NCI-H510A treated with DMSO at 0.1 percent for 48 hours (cell line): ENCODE data around the gene CACNA1B.

Source experiments
- DNase-seq: peaks from one replicate; lab custom pipeline; 2025; lab: John Stamatoyannopoulos, UW

CACNA1B gene

DNA sequence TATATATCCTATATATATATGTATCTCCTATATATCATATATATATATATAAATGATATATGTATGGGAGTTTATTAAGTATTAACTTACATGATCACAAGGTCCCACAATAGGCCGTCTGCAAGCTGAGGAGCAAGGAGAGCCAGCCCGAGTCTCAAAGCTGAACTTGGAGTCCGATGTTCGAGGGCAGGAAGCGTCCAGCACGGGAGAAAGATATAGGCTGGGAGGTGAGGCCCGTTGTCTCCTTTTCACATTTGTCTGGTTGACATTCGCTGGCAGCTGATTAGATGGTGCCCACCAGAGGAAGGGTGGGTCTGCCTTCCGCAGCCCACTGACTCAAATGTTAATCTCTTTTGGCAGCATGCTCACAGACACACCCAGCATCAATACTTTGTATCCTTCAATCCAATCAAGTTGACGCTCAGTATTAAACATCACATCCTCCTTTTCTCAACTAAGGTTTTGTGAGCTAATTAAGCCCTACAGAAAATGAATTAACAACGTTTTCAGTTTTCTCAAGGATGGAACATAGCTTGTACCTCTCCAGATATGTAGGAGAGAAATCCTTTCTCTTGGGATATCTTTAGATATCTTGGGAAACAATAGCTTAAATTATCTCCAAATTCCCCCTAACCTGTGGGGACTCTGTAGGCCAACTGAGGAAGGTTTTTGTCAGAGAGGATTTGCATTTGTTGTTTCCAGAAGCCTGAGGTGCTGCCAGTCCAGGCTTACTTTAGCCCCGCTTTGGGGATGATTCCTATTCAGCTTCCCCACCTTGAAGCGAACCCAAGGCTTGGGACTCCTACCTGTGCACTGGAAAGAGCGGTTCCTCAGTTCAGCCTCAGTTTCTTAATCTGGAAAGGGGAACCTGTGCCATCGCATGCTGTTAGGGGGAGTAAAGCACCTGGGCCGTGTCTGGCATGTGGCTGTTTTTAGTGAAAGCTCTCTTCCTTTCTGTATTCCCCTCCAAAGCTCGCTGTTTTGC lies 163.2 kb downstream of the CACNA1B start:
- DNase-seq: no peak

DNA sequence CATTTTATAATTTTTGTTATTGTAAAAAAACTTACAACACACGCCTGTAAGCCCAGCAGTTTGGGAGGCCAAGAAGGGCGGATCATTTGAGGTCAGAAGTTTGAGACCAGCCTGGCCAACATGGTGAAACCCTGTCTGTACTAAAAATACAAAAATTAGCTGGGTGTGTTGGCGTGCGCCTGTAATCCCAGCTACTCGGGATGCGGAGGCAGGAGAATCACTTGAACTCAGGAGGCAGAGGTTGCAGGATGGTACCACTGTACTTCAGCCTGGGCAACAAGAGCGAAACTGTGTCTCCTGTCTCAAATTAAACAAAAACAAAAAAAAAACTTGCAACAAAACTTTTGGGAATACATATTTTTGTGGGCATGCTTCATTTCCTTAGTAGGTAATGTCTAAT lies 164.6 kb downstream of the CACNA1B start:
- no peak for DNase-seq

DNA sequence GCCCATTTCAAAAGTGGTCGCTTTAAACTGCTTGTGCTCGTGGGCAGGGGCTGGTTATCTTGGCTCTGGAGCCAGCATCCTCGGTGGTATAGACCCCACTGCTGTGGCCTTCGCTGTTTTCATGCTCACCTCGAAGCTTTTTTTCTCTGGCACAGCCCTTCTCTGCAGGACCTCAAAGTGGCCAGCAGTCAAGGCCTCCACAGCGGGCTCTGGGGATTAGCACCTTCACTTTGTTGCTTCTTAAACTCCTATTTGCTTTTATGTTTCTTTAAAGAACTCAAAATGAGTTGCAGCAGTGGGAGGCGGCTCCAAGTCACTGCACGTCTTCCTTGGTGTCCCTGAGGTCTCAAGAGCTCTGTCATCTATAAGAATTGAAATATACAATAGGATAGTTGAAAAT lies 165.1 kb downstream of the CACNA1B start:
- DNase-seq: no peak

DNA sequence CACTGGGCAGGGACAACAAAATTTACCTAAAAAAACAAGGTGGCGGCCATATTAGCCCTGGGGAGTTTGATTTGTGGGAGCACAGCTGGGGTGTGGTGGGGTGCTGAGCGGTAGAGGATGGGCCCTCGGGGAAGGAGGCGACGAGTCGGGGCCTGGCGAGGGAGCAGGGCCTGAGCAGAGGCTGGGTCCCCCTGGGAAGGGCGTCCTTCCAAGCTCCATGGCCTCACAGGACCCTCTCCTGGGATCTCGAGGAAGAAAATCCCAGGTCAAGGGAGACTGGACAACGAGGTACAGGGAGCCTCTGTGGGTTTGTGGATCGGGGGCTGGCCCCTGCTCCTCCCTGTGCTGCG lies 165.5 kb downstream of the CACNA1B start:
- no peak for DNase-seq

DNA sequence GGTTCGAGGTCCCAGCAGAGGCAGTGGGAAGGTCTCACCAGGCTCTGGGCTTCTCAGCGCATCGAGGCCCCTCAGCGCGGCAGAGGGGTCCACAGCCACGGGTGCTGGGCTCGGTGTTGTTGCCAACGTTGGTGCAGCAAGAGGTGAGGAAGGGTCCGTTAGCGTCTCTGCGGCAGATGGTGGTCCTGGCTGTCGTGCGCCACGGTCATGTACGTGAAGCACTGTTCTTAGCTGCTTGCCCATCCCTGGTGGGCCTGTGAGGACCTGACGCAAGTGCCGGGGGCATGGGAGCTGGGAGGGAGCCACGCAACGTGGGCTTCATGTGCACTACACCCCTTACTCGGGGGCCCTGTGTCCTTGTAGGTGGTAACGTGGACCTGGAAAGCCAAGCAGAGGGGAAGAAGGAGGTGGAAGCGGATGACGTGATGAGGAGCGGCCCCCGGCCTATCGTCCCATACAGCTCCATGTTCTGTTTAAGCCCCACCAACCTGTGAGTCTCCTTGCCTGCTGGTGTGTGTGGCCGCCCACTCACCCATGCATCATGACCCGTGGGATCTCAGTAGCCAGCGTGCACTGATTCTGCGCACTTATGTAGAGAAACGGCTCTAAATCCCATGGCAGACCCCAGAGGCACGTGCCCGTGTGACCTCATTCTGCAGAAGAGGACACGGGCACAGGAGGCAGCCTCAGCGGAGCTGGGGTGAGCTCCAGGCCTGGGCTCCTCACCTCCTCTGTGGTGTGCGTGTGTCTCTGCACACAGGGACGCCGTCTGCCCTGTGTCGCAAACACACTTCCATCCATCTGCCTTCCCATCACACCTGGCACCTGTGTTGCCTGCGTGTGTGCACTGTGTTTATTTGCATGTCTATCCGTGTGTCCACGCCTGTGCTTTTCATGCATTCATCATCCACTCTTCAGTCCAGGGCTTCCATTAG lies 166.1 kb downstream of the CACNA1B start:
- DNase-seq: no peak

DNA sequence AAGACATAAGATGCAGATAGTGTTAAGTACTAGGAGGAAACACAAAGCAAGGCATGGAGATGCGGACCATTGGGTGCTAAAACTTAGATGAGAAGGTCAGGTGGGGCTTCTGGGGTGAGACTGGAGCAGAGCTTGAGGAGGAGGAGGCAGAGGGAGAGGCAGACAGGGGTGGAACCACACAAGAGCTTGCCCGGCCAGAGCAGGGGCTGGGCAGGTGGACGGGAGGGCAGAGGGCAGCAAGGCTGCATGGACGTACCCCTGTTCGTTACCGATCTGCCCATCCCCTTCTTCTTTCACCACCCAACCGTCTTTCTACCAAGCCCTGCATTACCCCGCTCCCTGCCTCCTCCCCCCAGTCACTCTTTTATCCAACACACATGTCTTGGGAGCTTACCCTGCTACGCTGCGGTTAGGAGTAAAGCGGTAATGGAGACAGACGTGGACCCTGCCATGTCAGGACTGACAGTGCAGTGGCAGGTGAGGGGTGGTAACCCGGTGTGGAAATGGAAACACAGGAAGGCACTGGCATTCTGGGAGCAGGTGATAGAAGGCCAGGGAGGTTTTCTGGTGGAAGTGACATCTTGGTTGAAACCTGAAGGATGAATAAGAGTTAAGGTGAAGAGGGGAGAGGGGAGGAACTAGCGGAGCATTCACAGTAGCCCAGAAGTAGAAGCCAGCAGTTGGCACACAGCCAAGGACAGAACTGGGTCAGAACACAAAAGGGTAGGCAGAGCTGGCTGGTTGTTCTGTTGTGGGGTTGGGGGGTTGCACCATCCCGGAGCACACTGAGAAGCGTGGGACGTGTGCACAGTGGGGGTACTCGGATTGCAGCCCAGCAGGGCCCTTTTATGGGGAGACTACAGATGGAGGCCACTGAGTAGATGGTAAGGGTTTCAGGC lies 167.2 kb downstream of the CACNA1B start:
- DNase-seq: no peak

DNA sequence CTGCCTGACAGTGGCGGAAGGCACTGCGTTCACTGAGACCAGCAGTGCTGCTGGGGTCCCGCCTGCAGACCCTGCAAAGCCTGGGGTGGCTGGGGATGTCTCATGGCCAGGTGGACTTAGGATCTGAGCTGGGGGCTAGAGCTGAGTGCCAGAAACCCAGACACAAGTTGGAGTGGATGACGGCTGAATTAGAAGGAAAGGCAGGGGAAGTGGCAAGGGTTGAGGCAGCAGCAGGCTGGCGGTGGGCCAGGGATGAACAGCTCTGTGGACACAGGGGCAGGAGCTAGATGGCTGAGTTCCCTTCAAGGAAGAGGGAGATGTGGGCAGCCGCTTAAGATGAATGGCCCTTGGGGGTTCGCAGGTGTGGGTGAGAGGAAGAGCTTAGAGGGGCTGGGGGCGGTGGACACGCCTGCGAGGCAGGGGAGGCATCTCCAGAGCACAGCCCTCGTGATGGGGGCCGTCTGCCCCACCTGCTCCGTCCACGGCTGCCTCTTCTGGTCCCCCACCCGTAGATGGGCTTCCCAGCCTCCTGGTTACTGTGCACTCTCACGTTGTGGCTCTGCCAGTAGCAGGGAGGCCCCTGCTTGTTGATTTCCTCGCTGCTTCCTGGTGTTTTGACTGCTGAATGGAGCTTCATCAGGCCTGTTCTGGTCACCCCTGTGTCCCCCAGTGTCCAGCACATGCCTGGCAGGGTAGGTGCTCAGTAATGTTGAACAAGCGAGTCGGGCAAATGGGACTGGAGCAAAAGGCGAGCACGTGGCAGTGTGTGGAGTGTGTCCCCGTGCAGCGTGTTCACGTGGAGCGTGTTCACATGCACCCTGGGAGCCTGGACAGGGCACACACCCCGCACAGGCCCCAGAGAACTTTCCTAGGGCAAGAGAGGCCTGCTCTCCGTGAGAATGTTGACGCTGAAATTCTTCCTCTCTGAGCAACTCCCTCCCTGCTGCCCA lies 168.2 kb downstream of the CACNA1B start:
- DNase-seq: no peak

DNA sequence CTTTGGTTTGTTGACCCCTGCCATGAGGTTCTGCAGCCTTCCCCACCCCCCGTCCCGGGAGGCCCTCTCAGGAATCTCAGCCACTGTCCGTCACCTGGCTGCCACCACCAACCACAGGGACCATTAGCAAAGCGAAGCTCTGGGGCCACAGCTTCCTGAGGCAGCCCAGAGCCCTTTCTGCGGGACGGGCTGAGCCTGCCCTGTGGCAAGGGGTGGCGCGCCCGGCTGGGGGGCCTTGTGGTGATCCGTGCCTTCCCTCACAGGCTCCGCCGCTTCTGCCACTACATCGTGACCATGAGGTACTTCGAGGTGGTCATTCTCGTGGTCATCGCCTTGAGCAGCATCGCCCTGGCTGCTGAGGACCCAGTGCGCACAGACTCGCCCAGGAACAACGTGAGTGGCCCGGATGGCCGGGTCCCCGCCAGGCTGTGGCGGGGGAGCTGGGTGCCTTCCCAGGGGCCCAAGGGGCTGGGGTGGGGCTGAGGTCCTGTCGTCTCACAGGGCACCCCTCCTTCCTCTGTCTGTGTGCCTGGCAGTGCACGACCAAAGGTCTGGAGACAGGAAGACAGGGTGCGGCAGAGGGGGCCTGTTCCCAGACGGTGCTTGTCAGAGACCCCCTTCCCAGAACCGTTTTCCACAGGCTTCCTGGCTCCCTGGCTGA lies 169.2 kb downstream of the CACNA1B start:
- DNase-seq: no peak

DNA sequence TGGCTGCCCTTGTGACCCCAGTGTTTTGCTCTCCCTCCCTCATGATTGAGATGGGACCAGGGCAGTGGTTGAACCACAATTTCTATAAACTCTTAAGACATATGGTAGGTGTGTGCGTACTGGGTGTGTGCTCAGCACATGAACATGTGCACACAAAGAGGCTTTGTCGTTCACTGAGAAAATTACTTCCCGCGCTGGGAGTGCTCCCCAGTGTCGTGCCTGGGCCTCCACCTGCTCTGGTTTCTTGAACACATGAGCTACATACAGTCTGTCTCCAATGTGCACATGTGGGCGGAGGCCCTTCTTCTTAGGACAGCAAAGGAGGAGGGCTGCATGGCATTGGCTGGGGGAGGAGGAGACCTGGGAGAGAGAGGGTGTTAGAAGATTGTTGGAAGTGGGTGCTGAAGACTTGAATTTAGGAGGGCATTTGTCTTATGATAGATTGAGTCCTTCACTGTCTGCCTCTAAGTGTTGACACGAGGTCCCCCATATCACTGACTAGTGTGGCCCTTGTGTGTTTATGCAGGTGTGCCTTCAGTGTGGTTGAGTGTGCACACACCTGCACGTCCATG lies 170.0 kb downstream of the CACNA1B start:
- no peak for DNase-seq

DNA sequence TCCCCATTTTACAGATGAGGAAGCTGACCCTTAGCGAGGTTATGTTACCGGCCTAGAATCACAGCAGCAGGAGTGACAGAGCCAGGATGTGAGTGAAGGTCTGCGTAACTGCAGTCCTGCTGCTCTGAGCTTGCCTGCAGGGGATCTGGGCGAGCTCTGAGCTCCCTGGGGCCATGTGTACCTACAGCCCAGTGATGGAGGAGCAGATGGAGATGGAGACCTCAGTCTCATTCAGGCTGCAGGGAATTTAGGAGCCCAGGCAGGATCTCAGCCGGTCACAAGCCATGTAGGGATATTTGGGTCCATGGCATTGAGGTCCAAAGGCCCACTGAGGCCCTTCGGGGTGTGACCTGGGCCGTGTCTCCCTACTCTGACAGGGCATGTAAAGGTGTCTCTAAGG lies 170.6 kb downstream of the CACNA1B start:
- DNase-seq: no peak

DNA sequence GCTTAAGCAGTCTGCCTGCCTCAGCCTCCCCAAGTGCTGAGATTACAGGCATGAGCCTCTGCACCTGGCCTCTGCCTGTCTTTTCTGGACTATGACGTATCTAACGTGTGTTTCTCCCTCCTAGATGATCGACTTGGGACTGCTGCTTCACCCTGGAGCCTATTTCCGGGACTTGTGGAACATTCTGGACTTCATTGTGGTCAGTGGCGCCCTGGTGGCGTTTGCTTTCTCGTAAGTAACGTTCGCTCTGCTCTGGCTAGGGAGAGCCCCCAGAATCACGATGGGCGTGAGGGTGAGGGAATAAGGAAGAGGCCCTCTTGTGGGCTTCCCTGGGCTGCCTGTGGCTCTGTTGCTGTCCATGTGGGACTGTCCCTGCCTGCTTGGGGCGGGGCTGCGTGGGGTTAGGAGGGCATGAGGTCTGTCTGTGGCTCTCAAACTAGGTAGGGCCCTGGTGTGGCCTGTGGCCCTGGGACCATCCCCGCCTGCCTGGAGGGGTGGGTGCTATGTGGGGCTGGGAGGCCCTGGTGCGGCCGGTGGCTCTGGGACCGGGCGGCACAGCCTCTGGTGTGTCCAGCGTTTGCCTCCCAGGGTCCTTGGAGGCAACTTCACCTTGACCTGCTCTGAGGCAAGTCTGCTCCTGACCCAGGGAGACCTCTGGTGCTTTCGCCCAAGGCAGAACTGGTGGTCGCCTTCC lies 171.7 kb downstream of the CACNA1B start:
- DNase-seq: no peak

DNA sequence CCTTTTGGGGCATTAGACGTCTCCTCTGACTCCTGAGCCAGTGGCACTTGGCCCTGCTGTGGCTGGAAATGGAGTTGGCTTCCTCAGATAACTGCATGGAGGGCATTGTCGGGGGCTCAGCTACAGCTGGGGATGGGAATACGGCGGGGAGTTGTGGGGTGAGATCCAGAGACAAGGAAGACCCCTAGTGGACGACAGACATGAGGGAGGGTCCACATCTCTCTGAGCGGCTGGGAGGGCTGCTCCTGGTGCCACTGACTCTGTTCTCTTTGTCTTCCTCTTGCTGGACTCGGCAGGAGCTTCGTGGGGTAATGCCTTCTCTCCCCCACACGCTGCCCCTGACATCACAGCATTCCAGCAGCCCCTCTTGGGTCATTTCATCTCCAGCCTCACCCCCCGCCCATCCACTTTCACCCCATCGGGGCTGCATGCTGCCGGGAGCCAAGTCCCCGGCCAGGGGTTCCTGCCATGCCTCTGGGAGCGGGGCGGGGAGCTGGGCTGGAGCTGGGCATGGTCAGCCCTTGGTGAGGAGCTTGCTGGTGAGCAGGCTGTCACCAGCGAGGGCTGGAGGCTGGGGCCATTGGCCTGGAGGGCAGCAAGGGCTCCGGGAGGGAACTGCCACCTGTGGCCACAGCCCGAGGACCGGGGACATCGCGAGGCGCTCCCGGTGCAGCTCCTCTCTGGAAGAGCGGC lies 172.3 kb downstream of the CACNA1B start:
- no peak for DNase-seq

DNA sequence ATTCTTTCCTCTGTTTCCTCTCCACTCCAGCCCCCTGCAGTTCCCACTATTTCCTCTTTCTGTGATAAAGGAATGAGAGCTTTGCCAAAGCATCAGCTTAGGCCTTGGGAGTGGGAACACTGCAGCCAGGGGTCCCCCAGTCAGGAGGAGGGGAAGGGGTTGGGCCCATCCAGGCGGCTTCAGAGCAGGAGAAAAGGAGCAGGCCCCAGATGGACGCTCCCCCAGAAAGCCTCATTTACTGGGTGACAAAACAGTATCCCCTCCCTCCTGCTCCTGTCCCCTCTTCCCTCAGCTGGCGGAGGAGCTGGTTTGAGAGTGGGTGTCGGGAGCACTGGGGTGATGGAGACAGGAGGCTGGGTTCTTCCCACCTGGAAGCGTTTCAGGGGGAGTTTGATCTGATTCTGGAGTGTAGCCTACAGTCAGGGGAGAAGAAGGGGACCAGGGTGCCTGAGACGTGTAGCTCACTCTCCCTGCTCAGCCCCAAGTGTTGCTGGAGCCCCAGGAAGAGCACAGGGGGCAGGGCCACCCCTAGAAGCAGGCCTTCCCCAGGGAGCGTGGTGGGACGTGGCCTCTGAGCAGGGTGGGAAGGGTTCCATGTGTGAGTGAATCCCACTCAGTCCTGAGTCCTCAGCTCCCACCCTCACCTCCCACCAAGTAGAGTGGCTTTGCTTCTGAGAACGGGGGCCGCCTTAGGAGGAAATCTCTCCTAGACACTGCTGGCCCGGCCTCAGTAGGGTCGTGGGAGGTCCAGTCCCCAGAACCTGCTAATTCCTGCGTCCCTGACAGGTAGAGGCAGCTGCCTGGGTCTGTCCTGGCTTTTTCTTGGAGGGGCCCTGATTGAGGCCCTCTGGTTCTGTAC lies 173.1 kb downstream of the CACNA1B start:
- no peak for DNase-seq

DNA sequence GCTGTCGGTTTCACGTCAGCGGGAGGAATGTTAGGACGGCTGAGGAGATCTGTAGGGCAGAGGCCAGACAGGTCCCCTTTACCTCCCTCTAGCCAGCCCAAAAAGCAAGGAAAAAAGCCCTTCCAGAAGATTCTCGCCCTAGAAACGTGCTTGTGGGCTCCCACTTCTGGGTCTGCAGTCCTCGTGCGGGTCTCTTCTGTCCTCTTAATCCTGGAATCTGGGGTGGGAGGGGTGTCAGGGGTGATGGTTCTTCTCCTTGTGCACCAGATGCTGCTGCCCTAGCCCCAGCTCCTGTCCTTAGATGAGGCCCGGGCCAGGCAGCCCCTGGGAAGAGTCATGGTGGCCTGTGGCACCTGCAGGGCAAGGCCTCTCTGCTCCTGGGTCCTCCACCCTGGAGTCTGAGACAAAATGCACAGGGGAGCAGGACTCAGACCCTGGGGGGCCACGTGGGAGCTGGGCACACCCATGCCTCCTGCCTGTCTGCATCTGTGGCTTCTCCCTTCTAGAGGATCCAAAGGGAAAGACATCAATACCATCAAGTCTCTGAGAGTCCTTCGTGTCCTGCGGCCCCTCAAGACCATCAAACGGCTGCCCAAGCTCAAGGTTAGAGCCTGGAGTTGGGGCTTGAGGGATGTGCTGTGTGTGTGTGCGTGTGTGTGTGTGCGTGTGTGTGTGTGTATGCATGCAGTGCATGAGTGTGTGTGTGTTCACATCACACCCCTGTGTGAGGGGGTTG lies 174.2 kb downstream of the CACNA1B start:
- DNase-seq: no peak

DNA sequence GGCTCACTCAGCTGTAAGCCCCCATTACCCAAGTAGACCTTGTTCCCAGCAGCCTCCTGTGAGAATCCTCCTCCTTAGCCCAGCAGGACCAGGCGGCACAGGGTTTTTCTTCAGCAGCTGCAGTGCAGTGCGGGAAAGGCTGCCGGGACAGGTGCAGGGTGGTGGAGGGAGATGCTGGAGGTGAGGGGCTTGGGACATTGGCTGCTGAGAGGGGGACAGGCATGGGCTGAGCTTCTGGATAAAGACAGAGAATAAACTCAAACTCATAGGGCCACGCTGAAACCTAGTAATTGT lies 174.7 kb downstream of the CACNA1B start:
- no peak for DNase-seq

DNA sequence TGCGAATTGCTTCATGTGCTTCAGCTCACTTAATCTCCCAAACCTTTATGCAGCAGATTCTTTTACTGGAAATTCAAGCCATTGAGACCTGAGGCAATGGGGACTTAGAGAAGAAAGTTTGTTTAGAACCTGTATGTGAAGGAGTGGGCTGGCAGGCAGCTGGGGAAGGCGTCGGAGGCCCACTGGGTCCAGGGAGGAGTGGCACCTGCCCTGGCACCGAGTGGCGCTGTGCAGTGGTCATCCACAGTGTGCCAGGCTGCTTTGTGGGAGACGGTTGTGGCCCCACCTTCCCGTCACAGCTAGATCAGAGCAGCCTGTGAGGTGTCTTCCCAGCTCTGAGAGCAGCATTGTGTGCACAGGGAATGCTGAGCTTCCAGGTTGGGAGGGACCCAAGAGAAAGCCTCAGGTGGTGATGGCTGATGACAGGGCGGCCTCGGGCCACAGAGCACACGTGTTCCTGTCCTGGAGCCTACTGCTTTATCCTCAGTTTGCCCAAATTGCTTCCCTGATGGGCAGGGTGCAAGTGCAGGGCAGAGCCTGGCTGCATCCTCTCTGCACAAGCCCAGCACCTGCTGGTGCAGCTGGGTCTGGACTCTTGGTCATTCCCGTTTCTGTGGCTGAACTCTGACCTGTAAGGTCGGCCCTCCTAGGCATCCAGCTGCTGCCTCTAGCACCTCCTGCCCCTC lies 175.2 kb downstream of the CACNA1B start:
- no peak for DNase-seq
